Suppressor macrophage (primary cell): ENCODE data around the gene THYN1.

ENCODE experiments used
- DNase-seq, 4 experiments: peaks; one replicate each; pipeline ENCODE4 v3.0.0-alpha.2; 2020 to 2022

Gene THYN1

DNA sequence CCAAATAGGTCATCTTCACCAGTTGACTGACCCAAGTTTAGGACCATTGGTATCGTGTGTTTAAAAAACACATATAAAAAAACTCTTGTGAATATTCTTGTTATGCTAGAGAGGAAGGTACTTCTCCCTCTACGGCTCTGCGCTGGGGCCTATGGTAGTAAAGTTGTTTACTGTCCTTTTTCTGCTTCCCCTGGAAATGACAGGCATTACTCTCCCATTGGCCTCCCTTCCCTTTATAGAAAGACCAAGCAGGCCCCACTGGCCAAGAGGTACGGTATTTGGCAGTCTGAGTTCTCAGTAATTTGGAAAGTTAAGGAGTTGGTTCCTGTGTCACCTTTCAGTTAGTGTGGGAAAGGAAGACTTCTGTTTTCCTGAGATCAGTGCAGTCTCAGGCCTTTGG is 6.5 kb downstream of the THYN1 start:
- DNase-seq = no peak

DNA sequence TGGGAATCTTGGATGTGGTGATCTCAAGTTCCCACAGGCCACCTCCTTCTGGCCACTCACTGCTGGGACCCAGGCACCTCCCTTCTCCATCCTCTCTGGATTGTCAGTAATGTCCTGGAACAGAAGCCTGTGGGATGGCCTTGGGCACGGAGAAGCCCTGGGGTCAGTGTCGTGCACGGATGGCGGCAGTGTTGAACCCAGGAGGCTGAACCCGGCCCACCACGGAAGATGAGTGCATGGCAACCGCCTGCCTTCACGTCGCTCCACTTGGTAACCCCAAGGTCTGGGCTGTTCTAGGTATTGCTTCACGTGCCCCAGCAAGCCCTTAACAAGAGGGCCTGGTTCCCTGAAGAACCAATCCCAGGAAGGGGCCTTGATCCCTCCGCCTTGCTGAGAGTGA is 7.1 kb downstream of the THYN1 start:
- DNase-seq = no peak

DNA sequence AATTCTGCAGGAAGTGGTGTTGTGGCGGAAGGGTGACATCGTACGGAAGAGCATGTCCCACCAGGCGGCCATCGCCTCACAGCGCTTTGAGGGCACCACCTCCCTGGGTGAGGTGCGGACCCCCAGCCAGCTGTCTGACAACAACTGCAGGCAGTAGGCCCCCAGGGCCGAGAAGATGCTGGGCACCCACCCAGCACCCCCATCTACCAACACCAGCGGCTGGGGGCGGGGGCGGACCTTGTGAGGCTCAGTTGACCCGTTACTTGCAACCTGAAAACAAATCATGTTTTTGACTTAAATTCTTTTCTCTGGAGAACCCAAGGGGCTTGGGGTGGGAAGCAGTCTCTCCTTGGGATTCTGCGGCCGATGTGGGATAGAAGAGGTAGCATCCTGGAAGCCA is 7.7 kb downstream of the THYN1 start:
- DNase-seq = no peak

DNA sequence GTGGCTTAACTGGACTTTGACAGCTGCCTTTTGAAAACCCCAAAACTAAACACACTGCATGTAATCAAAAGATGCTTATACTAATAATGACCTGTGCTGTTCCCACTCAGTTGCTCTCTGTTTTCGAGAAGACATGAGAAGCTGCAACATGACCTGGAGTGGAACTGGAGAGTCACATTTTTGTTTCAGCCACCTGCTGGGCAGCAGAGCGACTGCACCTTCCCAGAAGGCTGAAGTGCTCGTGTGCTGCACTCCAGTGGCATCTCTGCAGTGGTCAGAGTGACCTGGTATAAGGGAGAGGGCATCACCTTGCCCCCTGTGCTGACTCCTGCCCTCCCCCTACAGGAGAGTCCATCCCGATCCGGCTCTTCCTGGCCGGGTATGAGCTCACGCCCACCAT is 8.6 kb downstream of the THYN1 start:
- DNase-seq = peak in 2 of 4 experiments; percentile 7 to 17

DNA sequence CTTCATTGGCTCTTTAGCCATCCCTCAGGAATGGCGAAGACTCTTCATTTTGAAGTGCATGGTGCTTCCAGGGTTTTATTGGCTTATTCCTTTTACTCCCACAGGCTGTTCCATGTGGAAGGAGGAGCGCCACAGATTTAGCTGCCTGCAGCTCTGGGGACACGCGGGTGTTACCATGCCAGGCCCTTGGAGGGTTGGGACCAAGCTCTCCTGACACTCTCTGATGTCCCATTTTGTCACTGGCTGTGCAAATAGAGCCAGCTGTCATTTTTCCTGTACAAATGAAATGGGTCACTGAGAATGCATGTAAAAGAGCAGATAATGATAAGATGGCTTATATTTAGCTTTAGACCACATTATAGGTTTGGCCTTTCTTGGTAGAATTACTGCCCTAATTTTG is 9.2 kb downstream of the THYN1 start:
- no peak for DNase-seq

DNA sequence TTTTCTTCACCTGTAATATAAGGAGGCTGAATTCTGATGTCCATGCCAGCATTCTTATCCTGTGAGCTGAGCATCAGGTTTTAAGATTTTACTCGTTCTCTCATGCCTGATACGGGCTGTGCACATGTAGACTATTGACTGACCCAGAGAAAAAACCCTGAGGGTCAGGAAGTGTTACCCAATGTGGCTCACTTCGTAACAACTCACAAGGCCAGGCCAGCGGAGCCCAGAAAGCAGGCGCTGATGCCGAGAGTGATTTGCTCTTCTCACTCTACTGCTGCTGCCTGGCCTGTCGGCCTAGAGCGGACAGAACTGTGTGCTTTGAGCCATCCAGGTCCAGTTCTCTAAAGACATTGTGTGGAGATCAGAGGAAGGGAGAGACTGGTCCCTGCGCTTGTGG is 10.8 kb downstream of the THYN1 start:
- DNase-seq = no peak

DNA sequence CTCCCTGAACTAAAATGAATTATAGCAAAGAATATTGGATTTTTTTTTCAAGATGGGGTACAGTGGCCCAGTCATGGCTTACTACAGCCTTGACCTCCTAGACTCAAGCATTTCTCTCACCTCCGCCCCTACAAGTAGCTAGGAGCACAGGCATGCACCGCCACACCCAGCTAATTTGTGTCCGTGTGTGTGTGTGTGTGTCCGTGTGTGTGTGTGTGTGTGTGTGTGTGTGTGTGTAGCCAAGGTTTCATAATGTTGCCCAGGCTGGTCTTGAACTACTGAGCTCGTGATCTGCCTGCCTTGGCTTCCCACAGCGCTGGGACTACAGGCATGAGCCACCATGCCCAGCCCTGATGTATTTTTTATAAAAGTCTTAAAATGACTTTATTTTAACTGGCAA is 12.6 kb downstream of the THYN1 start:
- DNase-seq = no peak

DNA sequence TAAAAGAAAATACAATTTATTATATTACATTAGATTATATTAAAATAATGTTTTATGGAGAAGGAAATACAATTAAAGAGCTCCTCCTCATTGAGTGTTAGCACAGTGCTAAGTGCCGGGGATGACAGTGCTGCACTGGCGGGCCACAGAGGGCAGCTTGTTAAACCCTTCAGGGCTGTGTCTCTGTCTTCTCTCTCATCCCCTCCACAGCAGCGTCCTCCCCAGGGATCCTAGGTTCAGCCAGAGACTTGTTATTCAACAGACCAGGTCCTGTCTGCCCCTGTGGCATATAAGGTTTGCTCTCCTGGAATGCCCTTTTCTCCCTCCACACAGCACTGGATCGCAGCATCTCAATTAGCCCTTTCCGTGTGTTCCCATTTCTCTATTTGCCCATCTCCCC is 14.2 kb downstream of the THYN1 start:
- DNase-seq = no peak

DNA sequence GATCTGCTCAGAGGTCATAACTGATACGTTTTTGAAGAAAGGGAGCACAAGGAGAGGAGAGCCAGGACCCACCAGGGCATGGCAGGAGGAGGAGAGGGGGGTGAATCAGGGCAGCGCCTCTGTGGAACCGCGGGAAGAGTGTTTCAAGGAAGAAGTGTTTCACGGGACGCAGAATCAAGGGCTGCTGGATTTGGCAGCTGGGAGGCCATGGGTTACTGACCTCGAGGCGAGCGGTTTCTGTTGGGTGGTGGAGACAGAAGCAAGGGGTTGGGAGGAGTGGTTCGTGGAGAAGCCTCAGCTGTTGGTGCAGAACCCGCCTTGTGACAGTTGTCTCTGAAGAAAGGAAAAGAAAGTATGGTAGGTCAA is 15.6 kb downstream of the THYN1 start:
- DNase-seq = no peak

DNA sequence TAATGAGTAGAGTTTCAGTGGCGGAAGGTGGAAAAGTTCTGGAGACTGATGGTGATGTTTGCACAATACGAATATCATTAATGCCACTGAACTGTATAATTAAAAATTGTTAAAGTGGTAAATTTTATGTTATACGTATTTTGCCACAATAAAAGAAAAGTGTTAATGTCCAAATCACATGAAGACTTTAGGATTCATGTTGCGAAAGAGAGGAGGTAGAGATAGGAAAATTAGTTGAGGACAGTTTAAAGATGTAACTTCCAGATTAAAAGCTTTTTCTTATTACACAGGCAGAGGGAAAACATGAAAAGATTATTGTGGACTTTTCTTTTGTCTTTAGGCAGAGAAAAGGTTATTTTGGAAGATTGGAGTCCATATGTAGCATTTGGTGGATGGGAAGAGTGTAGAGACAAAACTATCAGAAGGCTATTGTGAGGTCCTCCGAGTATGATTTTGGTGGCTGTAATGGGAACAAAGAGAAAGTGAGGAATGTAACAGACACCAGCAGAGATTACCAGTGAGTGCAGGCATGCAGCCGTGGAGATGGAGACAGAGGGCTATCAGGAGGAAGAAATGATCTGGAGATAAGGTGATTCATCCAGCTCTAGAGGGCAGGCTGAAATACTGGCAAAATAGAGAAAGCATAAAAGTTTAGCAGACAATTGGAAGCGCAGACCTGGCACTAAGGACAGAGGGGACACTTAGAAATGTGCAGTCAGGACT is 16.2 kb downstream of the THYN1 start:
- no peak for DNase-seq

DNA sequence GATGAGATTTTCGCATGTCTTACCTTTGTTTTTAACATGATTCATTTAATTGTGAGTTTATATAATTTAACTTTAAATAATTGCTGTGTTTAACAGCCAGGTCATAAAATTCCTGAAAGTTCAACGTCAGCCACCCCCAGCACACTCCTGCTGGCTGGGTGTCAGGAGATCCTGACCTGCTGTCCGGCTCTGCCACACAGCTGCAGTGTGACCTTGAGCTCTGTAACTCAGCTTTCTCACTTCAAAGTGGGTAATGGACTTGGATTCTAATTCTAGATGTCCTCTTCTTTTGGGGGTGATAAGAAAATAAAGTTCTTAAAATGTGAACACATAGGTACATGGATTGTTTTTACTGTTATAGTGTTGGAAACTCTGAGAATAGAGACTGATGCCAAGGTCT is 17.8 kb downstream of the THYN1 start:
- no peak for DNase-seq

DNA sequence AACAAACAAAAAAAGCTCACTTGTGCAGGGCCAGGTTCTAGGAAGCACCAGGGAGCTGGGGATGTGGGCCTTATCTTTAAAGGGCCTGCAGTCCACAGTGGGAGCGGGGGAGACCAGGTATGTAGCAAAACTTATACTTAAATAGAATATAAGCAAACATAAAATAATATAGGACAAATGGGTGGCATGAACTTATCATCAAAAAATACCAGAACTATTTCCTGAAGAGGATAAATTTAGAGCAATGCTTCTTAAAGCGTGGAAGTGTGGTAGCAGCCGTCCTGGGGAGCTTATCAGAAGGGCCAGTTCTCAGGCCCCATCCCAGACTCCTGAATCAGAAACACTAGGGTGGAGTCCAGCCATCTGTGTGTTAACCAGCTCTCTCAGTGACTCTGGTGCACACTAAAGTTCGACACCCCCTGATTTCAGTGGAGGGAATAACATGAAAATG is 19.4 kb downstream of the THYN1 start:
- DNase-seq = no peak

DNA sequence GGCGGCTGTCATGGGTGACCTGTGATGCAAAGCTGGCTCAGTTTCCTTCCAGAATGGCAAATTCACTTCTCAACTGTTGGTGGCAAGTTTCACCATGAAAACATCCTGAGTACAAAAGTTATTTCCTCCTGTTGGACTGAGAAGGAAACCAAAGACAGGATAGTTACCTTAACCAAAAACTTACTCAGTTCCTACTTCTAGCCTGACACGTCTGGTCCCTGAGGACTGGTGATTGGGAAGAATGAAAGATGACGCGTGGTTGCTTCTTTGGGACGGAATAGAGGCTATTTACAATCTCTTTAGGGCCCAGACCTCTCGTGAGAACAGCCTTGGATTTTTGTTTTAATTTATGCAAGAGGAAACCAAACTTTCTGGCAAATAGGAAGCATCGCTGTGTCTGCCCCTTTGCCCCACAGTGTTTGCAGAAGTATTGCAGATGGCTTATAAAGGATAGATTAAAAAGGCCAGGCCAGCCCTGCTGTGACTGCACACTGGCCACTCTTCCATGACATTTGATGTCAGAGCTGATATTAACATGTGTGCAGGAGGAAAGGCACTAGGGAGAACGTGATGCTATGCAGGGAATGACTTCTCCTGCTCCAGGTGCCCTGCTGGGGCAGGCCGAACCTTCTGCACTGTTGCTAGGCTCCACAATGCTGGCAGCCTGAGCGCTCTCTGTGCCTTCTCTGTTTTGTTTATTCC is 21.0 kb downstream of the THYN1 start:
- peak; percentile 40 to 69 (median 57) for DNase-seq

DNA sequence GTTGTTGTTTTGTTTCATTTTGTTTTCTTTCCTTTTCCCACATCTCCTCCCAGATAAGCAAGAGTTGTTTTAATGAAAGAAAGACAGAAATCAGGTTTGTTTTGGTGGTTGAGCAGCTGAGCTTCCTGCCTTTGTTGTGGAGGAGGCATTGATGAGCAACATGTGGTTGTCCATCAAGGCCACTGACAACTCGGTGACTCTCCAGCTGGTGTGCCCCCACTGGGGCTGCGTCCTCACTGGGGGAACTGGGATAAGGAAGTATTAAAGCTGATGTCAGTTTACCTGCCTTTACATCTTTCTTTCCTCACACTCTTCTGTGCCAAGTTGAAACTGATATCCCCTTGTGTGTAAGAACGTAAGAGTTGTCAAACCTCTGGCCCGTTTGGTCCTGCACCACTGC is 22.8 kb downstream of the THYN1 start:
- DNase-seq = no peak

DNA sequence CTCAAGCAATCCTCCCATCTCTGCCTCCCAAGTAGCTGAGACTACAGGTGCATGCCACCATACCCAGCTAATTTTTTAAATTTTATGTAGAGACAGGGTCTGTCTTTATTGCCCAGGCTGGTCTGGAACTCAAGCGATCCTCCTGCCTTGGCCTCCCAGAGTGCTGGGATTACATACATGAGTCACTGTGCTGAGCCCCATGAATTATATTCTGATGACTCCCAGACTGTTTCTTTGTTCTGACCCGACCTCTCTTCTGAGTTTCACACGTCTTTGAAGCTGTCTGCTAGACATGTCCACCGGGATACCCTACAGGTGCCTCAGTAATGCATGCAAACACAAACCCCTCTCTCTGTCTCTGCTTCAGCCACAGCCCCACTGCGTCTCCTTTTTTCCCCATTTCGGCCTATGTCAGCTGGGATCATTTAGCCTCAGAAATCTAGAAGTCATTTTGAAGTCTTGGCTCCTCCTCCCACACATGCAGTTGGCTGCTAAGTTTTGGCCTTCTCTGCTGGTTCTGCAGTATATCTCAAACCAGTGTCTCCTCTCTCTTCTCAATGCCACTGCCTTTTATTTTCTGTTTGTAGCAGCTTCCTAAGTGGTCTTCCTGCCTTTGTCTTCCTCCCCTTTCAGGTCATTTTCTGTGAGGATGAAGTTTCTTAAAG is 23.9 kb downstream of the THYN1 start:
- no peak for DNase-seq

DNA sequence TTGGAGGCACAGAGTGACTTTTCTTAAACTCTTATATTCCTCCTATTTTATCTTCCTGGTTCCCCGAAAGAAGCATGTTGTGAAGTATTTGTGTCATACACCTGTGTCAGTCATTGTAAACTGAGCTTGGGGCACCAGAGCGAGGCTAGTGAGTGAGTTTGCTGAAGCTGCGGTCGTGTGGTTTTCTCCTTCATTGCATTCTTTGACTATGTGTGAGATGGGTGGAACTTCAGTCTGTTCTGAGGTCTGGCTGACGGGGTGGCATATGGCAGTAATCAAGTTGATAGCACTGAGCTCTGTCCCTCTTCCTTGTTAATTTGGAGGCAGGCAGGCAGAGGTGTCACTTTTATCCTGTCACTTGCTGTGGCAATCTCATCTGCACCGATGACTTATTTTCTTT is 24.5 kb downstream of the THYN1 start:
- DNase-seq = no peak

DNA sequence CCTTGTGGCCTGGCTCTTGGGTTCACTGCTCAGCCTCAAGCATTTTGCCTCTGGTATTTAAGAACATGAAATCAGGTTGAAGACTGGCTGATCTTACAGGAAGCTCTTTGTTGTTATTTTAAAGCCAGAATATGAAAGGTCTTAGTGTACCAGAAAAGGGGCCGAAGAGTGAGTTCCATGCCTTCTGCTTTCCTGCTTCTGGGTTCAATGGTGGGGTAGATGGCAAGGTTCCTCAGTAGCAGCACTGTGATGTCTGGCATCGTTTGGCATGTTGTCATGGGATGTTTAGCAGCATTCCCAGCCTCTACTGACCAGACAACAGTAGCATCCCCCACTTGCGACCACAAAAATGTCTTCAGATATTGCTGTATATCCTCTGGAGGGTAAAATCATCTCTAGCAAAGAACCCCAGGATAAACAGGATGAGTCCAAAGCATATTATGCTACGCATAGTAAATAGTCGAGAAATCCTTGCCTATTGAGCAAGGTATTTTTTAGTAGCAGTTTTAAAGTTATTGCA is 26.3 kb downstream of the THYN1 start:
- DNase-seq = no peak

DNA sequence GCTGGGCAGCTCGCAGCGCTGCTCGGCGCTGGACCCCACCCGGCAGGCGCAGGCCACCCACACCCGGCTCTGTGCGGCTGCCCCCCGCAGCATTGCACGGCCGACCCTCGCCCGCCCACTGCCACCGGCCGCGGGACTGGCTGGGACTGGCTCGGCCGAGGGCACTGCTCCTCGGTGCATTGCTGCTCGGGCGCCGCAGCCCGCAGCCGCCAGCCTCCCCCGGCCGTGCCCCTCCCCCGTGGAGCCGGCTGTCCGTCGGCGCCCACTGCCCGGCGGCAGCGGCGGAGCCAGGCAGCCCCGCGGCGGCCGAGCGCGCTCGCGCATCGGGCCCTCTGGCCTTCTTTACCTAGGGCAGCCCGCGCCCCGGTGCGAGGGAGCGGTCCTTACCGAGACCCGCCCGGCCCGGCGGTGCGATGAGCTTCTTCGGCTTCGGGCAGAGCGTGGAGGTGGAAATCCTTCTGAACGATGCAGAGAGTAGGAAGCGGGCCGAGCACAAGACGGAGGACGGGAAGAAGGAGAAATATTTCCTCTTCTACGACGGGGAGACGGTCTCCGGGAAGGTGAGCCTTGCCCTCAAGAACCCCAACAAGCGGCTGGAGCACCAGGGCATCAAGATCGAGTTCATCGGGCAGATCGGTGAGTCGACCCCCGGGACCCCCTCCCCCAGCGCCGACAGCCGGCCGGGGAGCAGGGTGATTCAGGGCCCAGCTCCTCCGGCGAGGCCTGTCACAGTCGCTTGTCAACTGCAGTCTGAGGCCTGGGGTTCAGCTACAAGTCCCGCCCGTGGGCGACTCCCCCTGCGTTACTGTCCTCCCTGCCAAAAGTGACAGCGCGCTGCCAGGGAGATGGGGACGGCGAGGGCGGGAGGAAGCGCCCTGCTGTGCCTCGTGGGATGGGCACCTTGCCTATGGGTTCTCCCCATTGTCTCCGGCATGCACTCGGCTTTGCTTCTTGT is 28.2 kb downstream of the THYN1 start:
- peak; percentile 54 to 81 (median 74) for DNase-seq

DNA sequence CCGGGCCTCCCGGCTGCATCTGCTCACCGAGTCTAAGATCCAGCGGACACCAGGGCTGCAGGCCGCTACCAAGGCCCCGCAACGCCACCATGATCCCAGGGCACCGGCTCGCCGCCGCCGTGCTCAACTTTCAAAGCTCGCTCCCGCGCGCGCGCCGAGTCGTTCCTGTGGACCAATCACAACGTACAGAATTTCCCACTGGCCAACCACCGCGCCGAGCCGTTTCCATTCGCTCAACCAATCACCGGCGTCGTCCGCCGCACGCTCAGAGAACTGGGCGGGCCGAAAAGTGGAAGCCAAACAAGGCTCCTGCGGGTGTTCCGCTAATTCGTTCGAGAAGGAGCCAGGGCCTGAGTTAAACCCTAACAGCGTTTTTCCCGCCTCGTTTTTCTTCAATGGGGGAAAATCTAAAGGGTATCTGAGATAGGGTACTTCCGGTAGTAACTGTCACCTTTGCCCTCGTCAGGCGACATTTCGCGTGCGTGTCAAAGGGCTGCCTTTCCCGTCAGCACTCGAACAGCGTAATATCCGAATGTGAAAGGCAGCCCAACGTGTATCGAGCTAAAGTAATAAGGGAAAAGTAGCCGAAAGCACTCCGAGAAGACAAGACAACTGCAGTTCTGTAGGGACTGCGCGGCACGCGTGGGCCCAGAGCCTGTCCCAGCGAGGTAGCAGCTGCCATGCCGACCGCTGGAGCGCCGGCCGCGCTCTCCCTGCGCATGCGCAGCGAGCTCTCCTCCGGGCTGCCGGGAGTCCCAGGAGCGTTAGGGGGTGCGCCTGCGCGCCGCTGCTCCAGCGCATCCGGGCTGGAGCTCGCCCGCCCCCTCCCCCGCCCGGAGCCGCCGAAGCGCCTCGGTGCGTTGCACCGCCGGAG is 29.1 kb downstream of the THYN1 start, which contains the start of the genes NCAPD3 and VPS26B:
NCAPD3 (minus strand) TSS at position 132 of the 874 bp plus-strand sequence; CDS start at position 91, 41 bp downstream.
VPS26B (plus strand) TSS at position 836 of the 874 bp plus-strand sequence. CDS start 452 bp downstream, outside the sequence.
- peak; percentile 98 to 99 (median 98) for DNase-seq

DNA sequence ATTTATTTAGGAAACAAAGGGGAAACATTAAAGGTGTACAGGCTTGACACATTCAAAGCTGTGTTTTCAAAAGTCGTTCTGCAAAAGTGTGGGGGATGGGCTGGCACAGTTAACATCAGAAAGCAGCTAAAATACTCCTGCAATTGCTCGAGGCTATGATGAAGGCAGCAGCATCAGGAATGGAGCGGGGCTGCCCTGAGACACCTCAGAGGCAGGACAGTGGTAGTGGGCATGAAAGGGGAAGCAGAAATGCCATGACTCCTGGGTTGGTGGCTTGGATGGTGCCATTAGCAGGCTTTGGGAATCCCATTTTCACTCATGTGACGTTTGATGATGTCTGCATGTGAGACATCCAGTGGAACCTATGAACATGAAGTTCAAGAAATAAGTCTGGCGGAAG is 30.0 kb downstream of the THYN1 start:
- DNase-seq = peak; percentile 14 to 60 (median 32)

DNA sequence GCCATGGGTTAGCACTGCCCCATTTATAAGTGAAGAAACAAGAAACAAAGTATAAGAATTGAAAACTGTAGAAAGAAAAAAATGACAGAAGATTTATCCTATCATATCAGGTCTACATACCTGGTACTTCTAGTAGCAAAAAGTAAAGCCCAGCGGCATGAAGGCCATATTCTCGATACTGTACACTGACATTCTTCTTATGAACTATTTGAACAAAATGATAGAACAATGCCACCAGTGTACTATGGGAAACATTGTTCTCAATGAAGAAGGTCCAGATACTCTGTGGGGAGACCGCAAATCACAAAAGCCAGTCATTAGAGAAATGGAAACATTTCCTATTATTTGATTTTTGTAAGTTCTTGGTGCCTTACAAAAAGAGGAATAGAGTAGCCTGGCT is 36.3 kb downstream of the THYN1 start:
- DNase-seq = no peak
